HG03066 (cell line): Measurements from ENCODE around the gene ARID3C.

Experiments
- ATAC-seq: cut with Tn5 transposase; IDR thresholded peaks from one replicate; pipeline ENCODE4 v1.9.1; 2021; ENCODE audit warnings: low read depth; ENCODE audit not compliant: unreplicated experiment

Gene ARID3C

GRCh38 chr9:34579808-34580163, 49.1 kb downstream of the ARID3C start:
- no peak for ATAC-seq

- no peak for ATAC-seq
These were observed 49.6 kb downstream of the ARID3C start for GRCh38 chr9:34579104-34579807.

GRCh38 chr9:34578241-34579103, 50.4 kb downstream of the ARID3C start:
- ATAC-seq = no peak

- no peak for ATAC-seq
These were observed 51.2 kb downstream of the ARID3C start for GRCh38 chr9:34577400-34578240.

DNA sequence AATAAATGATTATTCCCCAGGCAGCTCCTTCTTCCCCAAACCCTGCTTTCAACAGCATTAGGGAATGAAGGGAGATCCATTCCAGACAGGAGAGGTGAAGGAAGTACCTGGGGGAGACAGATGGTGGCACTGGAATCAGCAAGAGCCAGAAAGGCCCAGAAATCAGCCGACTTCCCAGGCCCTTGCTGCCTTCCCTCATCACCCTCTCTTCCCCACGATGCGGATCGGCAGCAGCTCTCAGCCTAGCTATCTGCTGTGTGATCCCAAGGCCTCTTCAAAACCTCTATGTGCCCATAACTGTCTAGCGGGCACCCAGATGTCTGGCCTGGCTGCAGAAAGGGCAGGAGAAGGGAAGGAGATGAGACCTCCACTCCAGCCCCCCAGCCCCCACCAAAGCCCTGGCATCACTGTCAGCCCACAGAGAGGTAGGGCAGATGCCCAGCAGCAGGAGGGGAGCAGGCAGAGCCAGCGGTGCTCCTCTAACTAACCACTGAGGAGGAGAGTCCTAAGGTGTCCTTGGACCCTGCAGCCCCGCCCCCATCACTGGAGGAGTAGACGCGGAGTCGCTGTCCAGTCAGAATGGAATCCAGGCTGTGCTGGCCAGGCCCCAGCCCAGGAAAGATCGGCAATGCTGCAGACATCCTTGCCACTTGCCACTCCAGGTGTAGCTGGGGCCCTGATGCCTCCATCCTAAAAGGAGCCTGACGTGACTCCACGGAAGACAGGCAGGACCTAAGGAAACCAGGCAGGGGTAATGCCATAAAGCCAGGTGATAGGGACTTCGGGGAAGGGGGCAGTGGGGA, 52.1 kb downstream of the ARID3C start:
- no peak for ATAC-seq

GRCh38 chr9:34575862-34576596, 52.8 kb downstream of the ARID3C start:
- no peak for ATAC-seq

- no peak for ATAC-seq
These were observed 53.6 kb downstream of the ARID3C start for GRCh38 chr9:34575241-34575640.

- no peak for ATAC-seq
These were observed 54.3 kb downstream of the ARID3C start for GRCh38 chr9:34574571-34574970.

DNA sequence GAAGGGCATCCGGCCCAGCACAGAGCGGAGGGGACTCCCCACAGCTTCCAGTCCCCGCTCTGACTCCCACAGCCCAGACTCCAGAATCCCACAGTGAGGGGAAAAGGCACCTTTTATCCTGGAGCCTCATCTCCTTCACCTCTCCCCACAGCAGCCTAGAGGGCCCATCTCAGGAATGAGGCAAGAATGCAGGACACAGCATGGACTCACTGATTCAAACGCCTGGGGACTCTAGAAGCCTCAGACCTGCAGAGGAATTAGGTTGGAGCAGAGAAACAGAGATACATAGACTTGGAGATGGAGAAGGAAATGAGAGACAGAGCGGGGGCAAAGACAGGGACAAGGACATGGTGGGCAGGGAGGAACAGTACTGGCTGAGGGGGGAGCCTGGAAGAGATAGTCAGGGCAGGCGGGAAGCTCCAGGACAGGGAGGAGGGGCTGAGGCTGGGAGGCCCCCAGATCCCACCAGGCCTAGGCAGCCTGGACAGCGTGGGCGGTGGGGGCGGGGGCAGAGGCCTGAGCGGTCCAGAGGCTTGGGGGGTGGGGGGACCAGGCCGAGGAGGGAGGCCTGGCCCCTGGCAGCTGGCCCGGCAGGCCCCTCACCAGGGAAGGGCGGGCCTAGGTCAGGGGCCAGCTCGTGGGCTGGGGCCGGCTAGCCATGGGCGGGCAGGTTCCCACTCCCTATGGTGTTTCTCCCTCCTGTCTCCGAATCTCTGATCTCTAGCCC, 55.1 kb downstream of the ARID3C start:
- no peak for ATAC-seq

DNA sequence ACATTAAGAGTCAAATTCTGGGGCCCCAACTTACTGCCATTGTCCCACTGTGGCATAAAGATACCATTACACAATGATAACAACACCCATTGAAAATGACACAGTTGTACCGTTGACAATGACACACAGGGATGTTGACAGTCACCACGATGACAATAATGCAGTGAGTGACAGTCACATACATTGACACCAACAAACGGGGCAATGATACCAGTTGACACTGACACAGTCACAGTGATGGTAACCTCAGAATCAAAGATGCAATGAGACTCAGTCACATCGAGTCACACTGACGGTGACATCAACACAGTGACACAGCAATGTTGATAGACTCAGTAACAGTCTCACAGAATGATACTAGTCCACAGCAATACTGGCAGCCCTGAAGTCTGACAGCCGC, 56.2 kb downstream of the ARID3C start:
- ATAC-seq = no peak

DNA sequence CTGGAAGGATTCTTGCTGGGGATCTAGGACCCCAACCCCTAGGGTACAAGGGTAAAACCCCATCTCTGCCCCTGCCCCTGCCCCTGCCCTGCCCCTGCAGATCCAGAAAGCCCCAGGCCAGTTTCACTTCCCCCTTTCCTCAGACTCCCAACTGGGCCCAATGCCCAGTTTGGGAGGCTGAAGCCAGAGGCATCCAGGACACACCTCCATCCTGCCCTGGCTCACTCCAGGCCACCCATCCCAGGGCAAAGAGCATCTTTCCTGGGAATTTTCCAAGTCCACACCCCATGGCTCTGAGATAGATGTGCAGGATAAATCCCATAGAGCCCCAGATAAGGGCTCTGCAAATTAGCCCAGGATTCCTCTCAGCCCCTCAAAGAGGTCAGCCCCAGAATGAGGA, 56.8 kb downstream of the ARID3C start:
- ATAC-seq = no peak

DNA sequence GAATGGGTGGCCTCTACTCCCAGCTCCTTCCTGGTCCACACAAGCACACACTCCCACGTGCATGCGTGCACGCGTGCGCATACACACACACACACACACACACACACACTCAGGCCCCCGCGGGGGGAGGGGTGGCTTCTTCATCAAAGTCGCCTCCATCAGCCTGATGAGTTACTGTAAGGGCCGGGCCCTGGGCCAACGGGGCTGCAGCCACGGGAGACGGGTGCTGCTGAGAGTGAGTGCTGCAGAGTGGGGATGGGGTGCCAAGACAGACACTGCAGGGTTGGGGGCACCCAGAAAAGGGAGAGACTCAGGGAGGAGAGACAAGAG, 57.4 kb downstream of the ARID3C start:
- no peak for ATAC-seq
